ENCODE results near the gene KCNG1. TPM values are rescaled to one million over a fixed set of nuclear protein-coding genes. Genes with fewer than 3 reads are reported as not detected.

Gene KCNG1, protein sequence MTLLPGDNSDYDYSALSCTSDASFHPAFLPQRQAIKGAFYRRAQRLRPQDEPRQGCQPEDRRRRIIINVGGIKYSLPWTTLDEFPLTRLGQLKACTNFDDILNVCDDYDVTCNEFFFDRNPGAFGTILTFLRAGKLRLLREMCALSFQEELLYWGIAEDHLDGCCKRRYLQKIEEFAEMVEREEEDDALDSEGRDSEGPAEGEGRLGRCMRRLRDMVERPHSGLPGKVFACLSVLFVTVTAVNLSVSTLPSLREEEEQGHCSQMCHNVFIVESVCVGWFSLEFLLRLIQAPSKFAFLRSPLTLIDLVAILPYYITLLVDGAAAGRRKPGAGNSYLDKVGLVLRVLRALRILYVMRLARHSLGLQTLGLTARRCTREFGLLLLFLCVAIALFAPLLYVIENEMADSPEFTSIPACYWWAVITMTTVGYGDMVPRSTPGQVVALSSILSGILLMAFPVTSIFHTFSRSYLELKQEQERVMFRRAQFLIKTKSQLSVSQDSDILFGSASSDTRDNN
- 0.87 and 1.3 TPM in 2 replicates for total RNA-seq

DNA sequence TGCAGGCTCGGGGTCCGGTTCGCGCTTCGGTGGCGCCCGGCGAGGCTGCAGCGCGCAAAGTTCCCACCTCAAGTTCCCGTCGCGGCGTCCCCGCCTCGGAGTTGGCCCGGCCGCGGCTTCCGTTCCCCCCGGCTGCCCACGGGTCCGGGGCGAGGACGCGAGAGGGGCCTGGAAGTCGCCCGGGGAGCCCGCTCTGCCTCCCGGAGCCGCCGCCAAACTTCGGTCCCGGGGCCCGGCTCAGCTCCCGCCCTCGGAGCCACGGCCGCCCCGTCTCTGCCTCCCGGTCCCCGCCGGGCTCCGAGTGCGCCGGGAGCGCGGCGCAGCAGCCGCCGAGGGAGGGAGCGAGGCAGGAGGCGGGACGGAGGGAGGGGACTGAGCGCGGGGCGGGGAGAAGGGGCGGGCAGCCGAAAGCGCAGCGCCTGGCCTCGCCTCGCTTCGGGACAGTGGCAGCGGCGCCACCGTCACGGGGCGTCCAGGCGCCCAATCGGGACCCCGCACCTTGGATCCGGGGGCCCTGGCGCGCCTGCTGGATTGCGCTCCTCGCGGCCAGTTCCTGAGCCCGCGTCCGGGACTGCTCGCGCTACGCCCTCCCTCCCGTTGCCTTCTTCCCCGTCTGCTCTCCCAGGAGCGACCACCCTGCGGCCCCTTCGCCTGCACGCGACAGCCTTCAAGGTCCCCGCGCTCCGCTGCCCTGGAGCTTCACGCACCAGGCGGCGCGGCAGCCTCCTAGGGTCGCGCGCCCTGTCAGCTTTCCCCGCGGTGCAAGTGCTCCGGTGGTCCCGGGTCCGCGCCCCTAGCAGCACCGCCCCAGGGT is at the start of gene KCNG1:
Gene KCNG1, minus strand, starts transcription at position 305 of the 814 bp plus-strand sequence. CDS start 12,769 bp downstream, outside the sequence.

DNA sequence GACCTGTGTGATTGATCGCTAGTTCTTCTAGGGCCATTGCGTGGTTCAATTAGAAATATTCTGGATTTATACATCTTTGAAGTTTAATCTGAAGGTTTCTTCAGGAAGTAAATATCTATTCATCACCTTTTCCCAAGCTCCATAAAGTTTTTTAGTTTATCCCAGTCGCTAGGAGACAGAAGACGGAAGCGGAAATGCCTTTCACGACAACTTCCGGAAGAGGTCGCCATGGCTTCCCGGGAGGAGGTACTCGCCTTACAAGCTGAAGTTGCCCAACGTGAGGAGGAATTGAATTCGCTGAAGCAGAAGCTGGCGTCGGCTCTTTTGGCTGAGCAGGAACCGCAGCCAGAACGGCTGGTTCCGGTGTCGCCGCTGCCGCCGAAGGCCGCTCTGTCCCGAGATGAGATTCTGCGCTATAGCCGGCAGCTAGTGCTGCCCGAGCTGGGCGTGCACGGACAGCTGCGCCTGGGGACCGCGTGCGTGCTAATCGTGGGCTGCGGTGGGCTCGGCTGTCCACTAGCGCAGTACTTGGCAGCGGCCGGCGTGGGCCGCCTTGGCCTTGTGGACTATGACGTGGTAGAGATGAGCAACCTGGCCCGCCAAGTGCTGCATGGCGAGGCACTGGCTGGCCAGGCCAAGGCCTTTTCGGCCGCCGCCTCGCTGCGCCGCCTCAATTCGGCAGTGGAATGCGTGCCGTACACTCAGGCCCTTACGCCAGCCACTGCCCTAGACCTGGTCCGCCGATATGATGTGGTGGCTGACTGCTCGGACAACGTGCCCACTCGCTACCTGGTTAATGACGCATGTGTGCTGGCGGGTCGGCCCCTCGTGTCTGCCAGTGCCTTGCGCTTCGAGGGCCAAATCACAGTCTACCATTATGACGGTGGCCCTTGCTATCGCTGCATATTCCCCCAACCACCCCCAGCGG is 64.0 kb downstream of the KCNG1 start, which contains the start of gene MOCS3:
Gene MOCS3, plus strand, starts transcription at position 204 of the 928 bp plus-strand sequence. Its CDS starts 25 bp downstream, at position 229.

DNA sequence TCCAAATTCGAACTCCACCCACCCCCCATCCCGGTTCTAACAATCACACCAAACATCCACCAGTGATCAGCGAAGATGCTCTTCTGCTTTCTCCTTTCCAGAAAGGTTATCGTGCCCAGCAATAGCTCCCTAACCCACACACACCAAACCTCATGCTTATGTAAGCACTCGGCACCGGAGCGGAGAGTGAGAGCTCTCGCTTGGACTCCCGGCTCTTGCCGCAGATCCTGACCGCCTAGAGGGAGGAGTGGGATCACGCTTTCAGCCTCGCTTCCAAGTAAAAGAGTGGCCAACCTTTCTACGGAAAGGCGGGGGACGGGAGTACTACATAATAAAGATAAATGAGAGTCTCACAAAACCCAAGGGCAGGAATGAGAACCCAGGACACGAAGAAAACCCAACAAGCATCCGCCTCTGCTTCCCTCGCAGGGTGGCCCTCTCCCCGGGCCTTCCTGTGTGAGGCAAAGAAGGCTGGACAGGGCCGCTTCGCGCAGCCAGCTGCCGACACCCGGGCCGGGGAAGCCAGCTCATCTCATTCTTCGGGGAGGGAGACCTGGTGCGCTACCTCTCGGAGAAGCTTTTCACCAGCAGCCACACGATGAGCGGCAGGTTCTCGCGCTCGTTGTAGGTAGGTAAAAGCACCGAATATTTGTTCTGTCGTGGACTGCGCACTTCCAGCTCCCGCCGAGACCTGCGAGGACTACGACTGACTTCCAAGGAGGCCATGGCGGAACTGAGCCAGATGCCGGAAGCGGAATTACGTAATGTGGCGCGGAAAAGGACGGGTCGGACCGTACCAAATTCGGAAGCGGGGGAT is 64.9 kb downstream of the KCNG1 start, which contains the start of gene DPM1:
Gene DPM1, minus strand, starts transcription at position 735 of the 817 bp plus-strand sequence. Its CDS starts 9 bp downstream, at position 726.

Other genes with a start within 250 kb of the KCNG1 start
- 1.00 and 3.4 TPM in 2 replicates for gene BCAS4, start 228.0 kb downstream of the KCNG1 start, total RNA-seq
- 14.9 and 16.7 TPM in 2 replicates for gene ADNP, start 91.7 kb downstream of the KCNG1 start, total RNA-seq
- gene DPM1, start 64.6 kb downstream of the KCNG1 start, total RNA-seq, result 80.9 and 86.9 TPM in 2 replicates
- 4.2 and 6.5 TPM in 2 replicates for gene MOCS3, start 64.3 kb downstream of the KCNG1 start, total RNA-seq

Data from mammary microvascular endothelial cell (primary cell).